Effector CD8-positive, alpha-beta T cell (primary cell): Measurements from ENCODE around the gene PXDN.

ENCODE experiments used
- DNase-seq: peaks from one replicate; lab custom pipeline; 2025; lab: John Stamatoyannopoulos, UW

PXDN gene

GRCh38 chr2:1613078-1613445 is 131.3 kb downstream of the PXDN start:
- no peak for DNase-seq

- DNase-seq = no peak
Observed at GRCh38 chr2:1612391-1613077, 131.8 kb downstream of the PXDN start.

GRCh38 chr2:1611886-1612285 is 132.4 kb downstream of the PXDN start:
- no peak for DNase-seq

DNA sequence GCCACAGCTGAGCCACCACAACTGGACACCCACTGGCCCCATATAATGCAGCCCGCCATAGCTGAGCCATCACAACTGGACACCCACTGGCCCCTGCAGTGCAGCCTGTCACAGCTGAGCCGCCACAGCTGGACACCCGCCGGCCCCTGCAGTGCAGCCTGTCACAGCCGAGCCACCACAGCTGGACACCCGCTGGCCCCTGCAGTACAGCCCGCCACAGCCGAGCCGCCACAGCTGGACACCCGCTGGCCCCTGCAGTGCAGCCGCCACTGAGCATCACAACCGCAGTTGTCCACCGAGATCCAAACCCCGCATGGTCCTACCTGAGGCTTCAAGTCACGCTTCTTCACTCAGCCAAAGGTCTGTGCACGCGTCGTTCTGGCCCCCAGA is 134.2 kb downstream of the PXDN start:
- DNase-seq = no peak

DNA sequence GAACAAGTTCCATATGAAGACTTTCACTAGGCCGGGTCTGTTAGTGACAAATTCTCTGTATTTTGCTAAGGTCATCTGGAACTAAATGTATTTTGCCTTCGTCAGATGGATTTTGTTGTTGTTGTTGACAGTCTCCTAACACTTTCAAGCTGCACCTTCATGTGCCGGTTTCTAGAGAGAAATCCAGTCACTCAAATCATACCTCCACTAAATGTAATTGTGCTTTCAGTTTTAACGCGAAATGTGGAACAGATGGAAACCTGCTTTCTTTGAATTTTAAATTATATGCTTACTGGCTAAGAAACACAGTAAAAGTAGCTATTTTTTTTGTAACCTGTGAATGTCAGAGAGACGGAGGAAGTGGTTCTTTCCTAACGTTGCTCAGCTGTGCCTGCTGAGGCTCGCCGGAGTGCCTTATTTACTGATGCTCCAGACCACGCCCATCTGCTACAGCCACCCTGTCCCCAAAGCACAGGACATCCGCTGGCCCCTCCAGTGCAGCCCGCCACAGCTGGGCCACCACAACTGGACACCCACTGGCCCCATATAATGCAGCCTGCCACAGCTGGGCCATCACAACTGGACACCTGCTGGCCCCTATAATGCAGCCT is 134.7 kb downstream of the PXDN start:
- no peak for DNase-seq

GRCh38 chr2:1609040-1609439 is 135.3 kb downstream of the PXDN start:
- DNase-seq = no peak

- DNase-seq = no peak
Observed at GRCh38 chr2:1607971-1608688, 136.2 kb downstream of the PXDN start.

GRCh38 chr2:1607236-1607920 is 136.9 kb downstream of the PXDN start:
- DNase-seq = no peak

DNA sequence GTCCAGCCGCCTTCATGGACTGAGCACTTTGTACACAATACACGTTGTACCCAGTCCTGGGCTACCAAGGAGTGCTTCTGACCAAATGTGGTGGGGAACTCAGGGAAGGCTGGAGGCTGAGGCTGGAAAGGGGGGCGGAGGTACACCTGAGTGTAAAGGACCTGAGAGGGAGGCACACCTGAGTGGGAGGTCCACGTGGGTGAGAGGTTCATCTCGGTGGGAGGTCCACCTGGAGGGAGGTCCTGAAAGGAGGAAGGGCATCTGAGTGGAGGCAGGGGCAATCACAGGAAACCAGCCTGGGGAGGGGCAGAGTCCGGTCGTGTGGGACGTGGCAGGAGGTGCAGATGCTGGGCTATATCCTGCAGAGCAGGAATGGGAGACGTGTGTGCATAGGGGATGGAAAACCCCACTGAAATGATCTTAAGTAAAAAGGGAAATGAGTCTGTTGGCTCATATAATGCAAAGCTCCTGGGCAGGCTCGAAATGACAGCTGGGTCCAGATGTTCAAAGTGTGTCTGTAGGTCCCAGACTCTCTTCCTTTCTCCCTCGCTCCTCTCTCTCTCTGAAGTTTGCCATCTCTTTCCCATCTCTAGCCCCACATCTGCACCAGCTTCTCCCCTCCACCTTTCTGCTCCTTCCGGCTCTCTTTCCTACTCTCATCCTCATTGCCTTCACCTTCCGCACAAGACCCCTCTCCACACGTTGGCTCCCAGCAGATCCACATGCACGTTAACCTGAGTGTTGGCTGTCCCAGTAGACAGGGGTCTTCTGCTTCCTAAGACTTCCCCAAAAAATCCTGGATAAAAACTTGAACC is 137.7 kb downstream of the PXDN start:
- no peak for DNase-seq

- DNase-seq = no peak
Observed at GRCh38 chr2:1606046-1606400, 138.3 kb downstream of the PXDN start.

DNA sequence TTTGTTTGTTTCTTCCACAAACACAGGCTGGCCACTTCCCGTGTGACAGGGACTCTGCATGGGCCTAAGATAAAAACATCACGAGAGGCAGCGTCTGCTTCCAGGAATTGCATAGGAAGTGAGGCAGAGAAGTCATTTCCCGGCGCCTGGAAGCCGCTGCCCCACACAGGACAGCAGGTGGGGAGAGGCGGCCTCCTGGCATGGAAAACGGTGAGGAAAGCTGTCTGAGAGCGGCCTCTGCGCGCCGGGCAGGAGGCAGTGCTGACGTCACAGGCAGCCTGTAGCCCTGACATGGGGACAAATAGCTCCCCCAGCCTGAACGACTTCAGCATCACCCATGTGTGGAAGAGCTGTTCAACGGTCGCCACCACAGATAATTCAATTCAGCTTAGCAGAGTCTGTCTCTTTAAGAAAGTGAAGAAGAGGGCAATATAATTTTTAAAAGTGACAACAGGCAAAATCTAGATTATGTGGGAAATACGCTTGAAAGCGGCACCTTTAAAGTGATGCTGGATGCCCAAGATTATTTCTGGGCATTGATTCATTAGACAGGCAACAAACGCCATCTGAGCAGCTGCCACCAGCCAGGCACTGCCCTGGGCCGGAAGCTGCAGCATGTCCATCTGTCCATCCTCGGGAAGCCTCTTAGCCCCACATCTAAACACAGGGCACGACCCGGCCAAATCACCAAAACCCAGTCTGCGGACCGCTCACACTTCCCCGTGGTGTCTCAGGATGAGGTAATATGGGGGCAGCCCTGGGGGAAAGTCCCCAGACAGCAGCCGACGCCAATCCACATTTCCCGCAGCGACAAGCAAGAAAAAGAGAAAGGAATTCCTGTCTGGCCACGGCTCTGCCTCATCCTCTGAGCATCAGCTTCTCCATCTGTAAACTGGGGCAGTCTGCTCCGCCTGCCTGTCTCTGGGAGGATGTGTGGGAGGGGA is 138.9 kb downstream of the PXDN start:
- DNase-seq = no peak

GRCh38 chr2:1603521-1603920 is 140.8 kb downstream of the PXDN start:
- no peak for DNase-seq

DNA sequence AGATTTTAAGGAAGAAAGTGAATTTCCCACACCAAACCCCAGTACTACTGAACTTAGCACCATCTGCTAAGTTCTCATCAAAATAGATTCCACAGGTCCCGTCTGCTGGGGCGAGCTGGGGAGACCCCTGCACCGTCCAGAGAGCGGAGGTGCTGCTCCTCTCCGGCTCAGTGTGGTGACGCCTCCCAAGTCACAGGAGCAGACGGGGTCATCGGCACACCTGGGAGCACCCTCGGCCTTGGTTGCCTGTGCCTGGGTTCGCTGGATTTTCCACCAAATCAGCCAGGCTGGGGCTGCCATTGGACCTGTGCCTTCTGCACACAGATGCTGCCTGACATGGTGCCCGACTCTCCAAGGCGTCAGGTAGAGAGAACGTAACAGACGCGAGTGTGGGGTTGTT is 141.3 kb downstream of the PXDN start:
- no peak for DNase-seq

- DNase-seq = no peak
Observed at GRCh38 chr2:1602278-1603010, 141.9 kb downstream of the PXDN start.

GRCh38 chr2:1601471-1602277 is 142.6 kb downstream of the PXDN start:
- DNase-seq = no peak

GRCh38 chr2:1601067-1601412 is 143.3 kb downstream of the PXDN start:
- no peak for DNase-seq

GRCh38 chr2:1600191-1601066 is 143.9 kb downstream of the PXDN start:
- no peak for DNase-seq

DNA sequence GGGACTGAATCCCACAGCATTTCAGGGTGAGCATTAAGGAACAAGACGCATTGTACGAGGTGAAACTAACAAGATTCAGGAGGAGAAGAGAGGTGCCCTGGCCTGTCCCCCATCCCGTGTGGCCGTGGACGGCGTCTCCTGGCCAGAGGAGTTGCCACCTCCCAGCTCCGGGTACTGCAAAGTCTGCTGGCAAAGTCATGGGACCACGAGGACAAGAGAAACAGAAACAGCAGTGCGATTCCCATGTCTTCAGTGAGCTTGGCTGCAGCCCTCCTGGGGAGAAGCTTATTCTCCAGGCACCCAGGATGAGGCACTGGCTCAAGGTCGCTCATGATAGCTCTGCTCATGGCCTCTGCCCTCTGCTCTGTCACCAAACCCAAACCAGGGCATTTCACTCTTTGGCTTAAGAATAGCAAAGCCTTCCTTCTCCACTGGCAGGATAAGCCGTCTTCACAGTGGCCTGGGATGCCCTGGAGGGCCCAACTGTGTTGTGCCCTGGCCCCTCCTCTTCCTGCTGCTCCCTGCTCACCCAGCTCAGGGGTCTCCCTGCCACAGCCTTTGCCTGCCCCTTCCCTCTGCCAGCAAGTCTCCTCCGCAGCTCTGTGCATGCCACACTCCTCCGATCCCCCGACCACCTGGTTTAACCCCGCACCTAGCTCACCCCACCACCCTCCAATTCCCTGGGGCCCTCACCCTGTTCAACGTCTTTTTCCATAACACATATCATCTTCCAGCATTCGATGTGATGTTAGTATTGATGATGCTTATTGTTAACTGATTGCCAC is 144.8 kb downstream of the PXDN start:
- DNase-seq = no peak
